Central memory CD4-positive, alpha-beta T cell (primary cell): Measurements from ENCODE around the gene AGXT.

Experiments used
- DNase-seq: peaks from one replicate; pipeline ENCODE4 v3.0.0; 2022

The AGXT gene

DNA sequence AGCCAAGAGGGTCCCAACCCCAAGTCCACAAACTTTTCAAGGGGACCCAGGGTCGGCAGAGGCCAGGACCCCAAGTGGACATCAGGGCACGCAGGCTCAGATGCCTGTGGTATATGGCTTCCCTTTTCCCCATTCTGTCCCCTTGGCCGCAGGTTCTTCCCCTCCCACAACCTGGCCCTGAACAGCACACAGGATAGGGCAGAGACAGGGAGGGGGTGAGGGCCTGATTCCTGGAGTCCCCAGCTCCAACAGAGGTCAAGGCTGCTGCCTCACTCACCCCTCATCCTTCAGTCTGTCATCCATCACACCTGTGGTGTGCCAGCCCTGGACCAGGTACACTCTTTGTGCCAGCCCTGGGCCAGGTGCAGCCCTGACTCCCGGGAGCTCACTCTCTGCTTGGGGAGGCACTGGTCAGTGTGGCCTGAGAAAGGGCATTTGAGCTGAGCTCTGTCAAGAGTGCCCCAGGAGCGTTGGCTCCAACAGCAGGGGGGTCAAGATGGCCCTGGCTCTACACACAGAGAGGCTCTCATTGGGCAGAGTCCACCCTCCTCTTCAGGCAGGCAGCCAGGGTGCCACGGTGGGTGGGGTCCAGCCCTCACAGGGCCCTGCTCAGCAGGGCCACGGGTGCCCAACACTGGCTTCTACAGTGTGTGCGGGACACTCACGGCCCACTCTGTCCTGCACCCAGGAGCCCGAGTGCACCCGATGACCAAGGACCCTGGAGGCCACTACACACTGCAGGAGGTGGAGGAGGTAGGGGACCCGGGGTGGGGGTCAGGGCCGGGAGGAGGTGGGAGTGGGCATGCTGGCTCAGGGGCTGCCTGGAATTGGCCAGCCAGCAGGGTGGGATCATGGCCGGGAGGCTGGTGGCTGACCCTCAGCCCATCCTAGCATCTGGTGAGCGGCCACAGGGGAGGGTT, 1.6 kb downstream of the AGXT start:
- no peak for DNase-seq

- no peak for DNase-seq
These were observed 2.7 kb downstream of the AGXT start for GRCh38 chr2:240871071-240871958.

- DNase-seq: no peak
These were observed 3.9 kb downstream of the AGXT start for GRCh38 chr2:240872317-240873097.

DNA sequence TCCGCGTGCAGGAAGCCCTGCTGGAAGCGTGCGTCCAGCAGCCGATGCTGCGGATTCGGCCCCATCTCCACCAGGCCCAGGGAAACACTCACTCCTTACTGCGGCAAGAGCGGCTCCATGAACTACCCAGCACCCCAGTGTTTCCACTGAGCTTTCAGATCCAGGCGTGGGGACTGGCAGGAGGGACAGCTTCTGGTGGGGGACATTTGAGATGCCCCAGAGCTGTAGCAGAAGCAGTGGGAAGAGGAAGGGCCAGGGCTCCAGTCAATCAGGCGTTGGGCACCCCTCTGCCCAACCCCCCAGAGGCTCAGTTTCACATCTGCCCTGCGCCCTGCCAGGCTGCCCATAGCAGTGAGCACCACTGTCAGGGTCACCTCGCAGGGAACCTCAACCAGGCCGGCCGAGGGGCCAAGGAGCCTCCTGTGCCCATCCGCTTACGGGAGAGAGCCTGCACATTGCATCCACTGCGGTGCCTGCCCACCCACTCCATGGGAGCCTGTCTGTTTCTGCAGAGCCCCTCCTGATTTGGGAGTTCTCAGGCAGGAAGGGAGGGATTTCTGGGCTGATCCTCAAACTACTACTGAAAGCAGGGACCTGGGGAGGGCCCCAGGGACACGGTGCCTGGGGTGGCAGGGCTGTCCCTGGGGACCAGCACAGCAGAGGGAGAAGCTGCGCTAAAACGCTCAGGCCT, 4.6 kb downstream of the AGXT start:
- no peak for DNase-seq

DNA sequence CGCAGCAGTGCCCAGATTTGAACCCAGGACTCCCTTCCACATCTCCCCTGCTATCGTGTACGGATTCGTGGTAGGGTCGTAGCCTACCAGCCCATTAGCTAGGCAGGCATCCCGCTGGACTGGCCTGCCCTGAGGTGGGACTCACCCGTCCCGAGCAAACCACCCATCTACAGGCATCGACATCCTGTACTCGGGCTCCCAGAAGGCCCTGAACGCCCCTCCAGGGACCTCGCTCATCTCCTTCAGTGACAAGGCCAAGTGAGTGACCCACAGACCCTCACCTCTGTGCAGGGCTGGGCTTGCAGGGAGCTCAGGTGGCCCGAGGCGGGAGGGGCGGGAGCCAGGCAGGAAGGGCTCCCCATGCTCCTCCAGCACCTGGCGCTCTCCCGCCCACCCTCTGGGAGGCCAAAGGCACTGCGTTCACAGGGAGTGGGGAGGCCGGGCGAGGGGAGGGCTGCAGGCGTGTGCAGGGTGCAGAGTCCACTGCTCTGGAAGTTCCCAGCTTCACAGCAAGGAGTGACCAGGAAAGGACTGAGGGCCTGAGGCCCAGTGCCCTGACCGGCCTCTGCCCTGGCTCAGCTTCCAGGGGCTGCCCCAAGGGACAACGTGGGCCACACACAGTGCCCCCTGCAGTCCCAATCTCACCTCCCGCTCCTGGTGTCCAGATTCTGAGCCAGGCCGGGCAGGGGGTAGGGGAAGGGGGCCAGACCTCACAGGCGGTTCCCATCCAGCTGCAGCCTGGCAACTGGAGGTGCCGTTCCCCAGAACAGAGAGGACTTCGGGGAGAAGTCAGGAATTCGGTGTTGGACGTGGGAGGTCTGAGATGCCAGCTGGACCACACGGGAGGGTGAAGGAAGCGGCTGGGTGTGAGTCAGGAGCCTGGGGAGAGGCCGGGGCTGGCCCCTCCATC, 5.4 kb downstream of the AGXT start:
- DNase-seq: no peak

DNA sequence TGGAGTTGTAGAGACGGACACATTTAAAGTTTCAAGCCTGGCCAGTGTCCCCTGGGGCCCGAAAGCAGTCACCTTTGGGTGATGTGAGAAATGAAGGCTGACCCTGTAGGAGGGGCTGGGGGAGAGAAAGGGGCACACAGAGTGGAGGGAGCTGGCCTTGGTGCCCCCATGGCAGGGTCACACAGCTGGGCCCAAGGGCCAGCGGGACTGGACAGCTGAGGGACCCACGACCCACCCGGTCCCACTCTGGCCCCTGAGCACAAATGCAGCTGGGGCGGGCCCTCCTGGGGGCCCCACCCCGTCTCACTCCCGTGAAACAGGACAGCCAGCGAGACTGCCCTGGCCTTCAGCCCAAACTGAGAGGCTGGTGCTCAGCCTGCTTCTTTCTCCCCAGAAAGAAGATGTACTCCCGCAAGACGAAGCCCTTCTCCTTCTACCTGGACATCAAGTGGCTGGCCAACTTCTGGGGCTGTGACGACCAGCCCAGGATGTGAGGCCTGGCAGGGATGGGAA, 6.1 kb downstream of the AGXT start:
- no peak for DNase-seq

GRCh38 chr2:240875228-240876034, 6.8 kb downstream of the AGXT start:
- no peak for DNase-seq

DNA sequence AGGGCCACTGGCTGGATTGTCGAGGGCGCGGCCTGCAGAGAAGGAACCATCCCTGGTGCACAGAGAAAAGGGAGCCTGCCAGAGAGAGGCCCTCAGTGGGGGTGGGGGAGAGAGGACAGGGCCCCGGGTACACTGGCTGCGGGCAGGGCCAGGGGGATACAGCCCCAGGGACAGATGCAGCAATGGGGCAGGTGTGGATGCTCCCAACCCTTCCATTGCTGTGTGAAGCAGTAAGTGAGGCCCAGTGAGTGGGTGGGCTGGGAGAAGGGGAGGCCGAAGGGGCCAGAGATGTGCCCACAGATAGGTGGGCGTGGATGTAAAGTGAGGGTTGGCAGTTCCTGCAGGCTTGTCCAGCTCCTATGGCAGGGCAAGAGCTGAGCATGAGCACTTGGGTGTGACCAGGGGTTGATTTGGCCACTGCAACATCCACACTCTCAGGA, 7.4 kb downstream of the AGXT start:
- DNase-seq: no peak

DNA sequence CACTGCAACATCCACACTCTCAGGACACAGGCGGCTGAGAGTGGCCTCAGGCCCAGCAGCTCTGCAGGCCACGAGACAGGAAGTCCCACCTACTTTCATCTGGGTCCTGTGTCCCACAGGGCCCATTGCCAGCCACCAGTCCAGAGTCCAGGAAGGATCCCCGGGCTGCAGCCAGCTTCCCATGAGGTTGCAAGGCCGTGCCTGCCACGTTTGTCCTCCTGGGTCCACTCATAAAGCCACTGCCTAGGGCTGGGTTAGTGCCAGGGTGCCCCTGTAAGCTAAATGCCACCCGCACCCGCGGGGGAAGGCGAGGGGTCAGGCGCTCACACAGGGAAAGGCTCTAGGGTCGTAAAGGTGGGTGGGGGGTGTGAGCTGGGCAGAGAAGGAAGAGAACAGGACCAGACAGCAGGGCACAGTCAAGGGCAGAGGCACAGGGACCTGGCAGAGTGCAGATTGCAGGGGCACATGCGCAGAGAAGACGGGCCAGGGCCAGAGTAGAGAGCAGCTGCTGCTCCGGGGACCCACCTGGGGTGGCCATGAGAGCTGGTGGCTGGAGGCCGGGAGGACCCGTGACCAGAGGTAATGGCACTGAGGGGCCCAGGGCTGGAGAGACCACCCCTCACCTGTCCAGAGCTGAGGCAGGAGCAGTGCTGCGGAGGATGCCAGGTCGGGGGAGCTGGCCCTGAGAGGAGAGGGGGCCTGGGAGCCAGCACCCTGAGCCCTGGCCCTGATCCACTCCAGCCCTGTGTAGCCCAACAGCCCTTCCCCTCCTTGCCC, 8.0 kb downstream of the AGXT start:
- no peak for DNase-seq

GRCh38 chr2:240877460-240878340, 9.1 kb downstream of the AGXT start:
- no peak for DNase-seq

DNA sequence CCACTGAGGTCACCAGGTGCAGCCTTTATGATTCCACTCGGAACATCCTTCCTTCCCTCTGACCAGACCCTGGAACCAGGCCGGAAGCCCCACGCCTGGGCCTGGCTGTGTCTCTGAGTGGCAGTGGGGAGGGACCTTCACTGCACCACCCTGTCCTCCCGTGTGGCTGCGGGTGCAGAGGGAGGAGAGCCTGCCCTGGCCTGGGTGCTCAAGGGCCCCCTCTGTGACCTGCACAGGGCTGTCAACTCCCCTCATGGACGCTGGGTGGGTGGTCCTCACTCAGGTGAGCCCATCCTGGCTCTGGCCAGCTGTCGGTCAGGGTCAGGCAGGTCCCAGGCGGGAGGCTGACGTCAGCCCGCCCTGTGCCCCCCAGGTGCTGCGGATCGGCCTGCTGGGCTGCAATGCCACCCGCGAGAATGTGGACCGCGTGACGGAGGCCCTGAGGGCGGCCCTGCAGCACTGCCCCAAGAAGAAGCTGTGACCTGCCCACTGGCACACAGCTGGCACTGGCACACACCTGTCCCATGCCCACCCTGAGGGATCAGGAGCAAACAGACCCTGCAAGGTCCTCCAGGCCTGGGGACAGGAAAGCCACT, 9.8 kb downstream of the AGXT start:
- no peak for DNase-seq

DNA sequence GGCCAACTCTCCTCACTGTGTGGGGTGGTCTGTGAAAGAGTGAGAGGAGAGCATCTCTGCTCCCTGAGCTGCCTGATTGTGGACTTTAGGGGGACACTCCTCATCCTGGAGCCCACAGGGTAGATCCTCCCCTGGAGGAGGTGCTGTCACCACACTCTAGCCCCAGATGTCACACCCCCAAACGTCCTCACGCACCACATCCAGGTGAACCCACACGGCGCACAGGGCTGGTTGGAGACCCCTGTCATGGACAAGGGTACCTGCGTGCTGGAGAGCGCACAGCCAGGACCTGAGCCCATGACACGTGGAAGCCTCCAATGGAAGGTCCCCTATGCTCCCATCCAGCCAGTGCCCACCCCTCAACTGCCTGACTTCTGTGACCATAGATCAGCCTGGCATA, 10.5 kb downstream of the AGXT start:
- DNase-seq: no peak

DNA sequence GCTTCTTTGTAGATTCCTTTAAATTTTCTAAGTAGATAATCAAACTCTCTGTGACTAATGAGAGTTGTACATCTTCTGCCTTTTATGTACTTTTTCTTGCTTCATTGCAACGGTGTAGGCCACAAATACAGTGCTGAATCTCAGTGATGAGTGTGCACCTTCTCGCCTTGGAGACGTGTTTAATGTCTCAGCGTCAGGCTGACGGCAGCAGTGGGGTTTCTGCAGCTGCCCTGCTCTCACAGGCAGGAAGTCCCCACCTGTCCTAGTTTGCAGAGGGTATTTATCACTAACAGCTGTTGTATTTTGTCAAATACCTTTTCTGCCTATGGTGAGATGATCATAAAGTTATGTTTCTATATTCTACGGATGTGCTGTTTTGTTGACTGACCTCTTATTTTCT, 13.3 kb downstream of the AGXT start:
- DNase-seq: no peak

- DNase-seq: no peak
These were observed 15.6 kb downstream of the AGXT start for GRCh38 chr2:240884221-240884620.

GRCh38 chr2:240884745-240885144, 16.1 kb downstream of the AGXT start:
- no peak for DNase-seq

GRCh38 chr2:240885566-240885965, 16.9 kb downstream of the AGXT start:
- no peak for DNase-seq

DNA sequence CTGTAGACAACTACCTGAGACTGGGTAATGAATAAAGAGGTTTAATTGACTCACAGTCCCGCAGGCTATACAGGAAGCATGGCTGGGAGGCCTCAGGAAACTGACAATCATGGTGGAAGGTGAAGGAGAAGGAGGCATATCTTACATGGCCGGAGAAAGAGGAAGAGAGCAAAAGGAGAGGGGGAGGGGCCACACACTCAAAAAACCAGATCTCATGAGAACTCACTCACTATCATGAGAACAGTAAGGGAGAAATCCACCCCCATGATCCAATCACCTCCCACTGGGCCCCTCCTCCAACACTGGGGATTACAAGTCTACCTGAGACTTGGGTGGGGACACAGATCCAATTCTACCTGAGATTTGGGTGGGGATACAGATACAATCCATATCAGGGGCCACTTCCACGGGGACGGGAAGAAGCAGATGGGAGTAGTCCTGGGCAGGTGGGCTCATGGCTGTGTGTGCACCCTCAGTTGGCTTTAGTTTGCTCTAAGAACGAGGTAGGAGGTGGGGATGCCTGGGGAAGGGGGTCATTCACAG, 17.5 kb downstream of the AGXT start:
- no peak for DNase-seq
